H1 (cell line): ENCODE measurements around the gene TTC6. TPM values are rescaled to one million over a fixed set of nuclear protein-coding genes. Genes with fewer than 3 reads are reported as not detected.

Experiments used
- CBX5 ChIP-seq: fragments of 300-800, 300-1000 bp; sonication (generic); IDR thresholded peaks from 2 replicates; pipeline ENCODE4 v1.7.1; 2016; ENCODE audit warnings: antibody characterized with exemption, low read length, low read depth
- FOSL1 ChIP-seq: IDR thresholded peaks from 2 replicates; pipeline ENCODE4 v1.6.1; 2011; ENCODE audit warnings: mild to moderate bottlenecking, low read depth, low read length, moderate library complexity; ENCODE audit not compliant: insufficient read depth
- GTF2F1 ChIP-seq: IDR thresholded peaks from 2 replicates; pipeline ENCODE4 v1.6.1; 2012; ENCODE audit warnings: low read depth, low read length, improper control_type of control experiment, borderline replicate concordance
- HDAC6 ChIP-seq: IDR thresholded peaks from one replicate; pipeline ENCODE4 v1.7.1; 2012; ENCODE audit warnings: low read depth, mild to moderate bottlenecking, inconsistent platforms, low read length, moderate library complexity
- KDM4A ChIP-seq: IDR thresholded peaks from one replicate; pipeline ENCODE4 v1.7.1; 2012; ENCODE audit warnings: low read depth, mild to moderate bottlenecking, moderate library complexity, low read length, inconsistent platforms; ENCODE audit not compliant: severe bottlenecking
- MAFK ChIP-seq: IDR thresholded peaks from 2 replicates; pipeline ENCODE4 v1.6.1; 2012; ENCODE audit warnings: low read depth, mild to moderate bottlenecking, improper control_type of control experiment, low read length
- PHF8 ChIP-seq: fragments of 200-600 bp; sonication (generic); conservative IDR thresholded peaks from 2 replicates; pipeline ENCODE4 v1.7.1; 2012; ENCODE audit warnings: low read depth, mild to moderate bottlenecking, inconsistent platforms, low read length, moderate library complexity
- polyA plus RNA-seq, 7 experiments: library from polyadenylated mRNA; depleted of rRNA in 3 of 7; stranded (reverse) in 5 of 7; unstranded in 2 of 7; fragments of >200 nt in 5 of 7; fragments of 200-250 nt in 2 of 7; gene quantifications; 1 replicate in 5 of 7; 2 replicates in 1 of 7; 4 replicates in 1 of 7; pipeline versions ENCODE4 v1.2.1 to v1.2.3, GENCODE V29; 2011 to 2013; ENCODE audit warnings: missing spikeins in 2 of 7, mixed read lengths in 2 of 7
- total RNA-seq: library from RNA; stranded (reverse); fragmentation: NEBNext Ultra II Directional; extraction: Animal tissue kit (Norgen Biotek cat#: 25700); gene quantifications from 2 replicates; pipeline ENCODE4 v1.2.1, GENCODE V29; 2021
- TF ChIP-seq, protein P1 (sequence below): IDR thresholded peaks from 2 replicates; pipeline ENCODE4 v1.6.1; 2012; ENCODE audit warnings: inconsistent platforms

Gene TTC6
- total and polyA plus RNA-seq, 2 of the 8 experiments (the other 6 are each of a cell fraction or from before 2014, with no cell fraction given) = 0.02 TPM; not detected in 1

DNA sequence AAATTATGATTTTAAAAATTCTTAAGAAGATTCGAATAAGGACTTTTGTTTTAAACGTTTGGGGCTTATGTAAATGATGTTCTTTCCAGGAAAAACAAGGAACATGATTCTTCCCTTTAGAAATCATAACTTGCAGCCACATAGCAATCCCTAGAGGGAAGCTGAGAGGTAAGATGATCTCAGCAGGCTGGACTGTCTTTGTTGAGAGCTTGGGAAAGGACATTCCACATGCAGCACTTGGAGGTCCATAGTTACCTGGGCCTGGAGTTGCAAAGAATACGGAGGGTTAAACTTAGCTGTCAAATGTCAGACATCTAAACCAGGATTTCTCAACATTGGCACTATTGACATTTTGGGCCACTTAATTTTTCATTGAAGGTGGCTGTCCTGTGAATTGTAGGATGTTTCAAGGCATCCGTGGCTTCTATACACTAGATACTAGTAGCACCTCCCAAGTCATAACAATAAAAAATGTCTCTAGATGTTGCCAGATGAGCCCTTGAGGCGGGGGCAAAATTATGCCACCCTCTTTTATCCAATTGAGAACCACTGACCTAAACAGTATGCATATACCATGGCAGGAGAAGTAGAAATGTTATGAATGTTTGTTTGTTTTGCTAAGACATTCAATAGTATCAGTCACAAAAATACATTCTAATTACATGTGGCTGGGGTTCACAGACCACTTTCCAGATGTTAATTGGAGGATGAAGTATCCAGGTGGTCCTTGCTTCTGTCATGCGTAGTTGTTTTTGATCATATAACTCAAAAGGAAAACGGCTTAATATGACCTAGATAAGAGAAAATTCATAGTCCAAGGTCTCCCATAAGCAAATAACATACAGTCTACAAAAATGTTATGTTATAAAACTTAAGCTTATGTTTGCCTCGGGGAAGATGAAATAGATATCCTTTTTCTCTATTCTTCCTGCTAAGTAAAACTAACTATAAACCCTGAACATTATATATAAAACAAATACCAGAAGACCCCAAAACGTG, 30.5 kb downstream of the TTC6 start (continued):
- TF ChIP-seq MAFK (no peak), FOSL1 (no peak), CBX5 (no peak), KDM4A (no peak), GTF2F1 (no peak), HDAC6 (no peak), PHF8 (no peak)
- TF ChIP-seq, protein P1, sequence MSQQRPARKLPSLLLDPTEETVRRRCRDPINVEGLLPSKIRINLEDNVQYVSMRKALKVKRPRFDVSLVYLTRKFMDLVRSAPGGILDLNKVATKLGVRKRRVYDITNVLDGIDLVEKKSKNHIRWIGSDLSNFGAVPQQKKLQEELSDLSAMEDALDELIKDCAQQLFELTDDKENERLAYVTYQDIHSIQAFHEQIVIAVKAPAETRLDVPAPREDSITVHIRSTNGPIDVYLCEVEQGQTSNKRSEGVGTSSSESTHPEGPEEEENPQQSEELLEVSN = no peak
